Memory B cell (primary cell): ENCODE results near the gene TRANK1.
"Not testable (repeated sequence)": the region's sequence is repeated elsewhere in the genome, so short reads cannot be mapped to it uniquely, and the experiment has no call there.

Source experiments
- ATAC-seq: fragments of 150-1000 bp; cut with Tn5 transposase; 2 replicates; pipeline ENCODE4 v1.10.0; 2021; ENCODE audit warnings: low read depth, mild to moderate bottlenecking, moderate library complexity
- DNase-seq, 2 donors: peaks; one replicate each; pipeline ENCODE4 v3.0.0; 2022; ENCODE audit warnings: low spot score in 2 of 2
- H3K27ac Mint-ChIP-seq: one replicate; pipeline ENCODE4 v1.8.0; 2022; ENCODE audit warnings: mild to moderate bottlenecking, moderate library complexity, mixed read lengths
- H3K27me3 Mint-ChIP-seq: one replicate; pipeline ENCODE4 v1.8.0; 2022; ENCODE audit warnings: mixed read lengths
- H3K36me3 Mint-ChIP-seq: one replicate; pipeline ENCODE4 v1.8.0; 2022; ENCODE audit warnings: mild to moderate bottlenecking, mixed read lengths
- H3K4me1 Mint-ChIP-seq: one replicate; pipeline ENCODE4 v1.8.0; 2022; ENCODE audit warnings: mixed read lengths
- H3K4me3 Mint-ChIP-seq: one replicate; pipeline ENCODE4 v1.8.0; 2022; ENCODE audit warnings: mild to moderate bottlenecking, moderate library complexity, mixed read lengths
- H3K9me3 Mint-ChIP-seq: one replicate; pipeline ENCODE4 v1.8.0; 2022; ENCODE audit warnings: mixed read lengths

The TRANK1 gene

GRCh38 chr3:36969085-36969484 lies 24.2 kb upstream of the TRANK1 start:
- Mint-ChIP-seq H3K27me3 (no peaks in the 10 kb centered on the region), H3K36me3 (peaks cover 2% of the 10 kb centered on the region), H3K9me3 (no peaks in the 10 kb centered on the region), H3K27ac (peak overlapping the region; percentile 94), H3K4me3 (no peak overlapping the region), H3K4me1 (peaks cover 25% of the 10 kb centered on the region)
- DNase-seq = no peak
- no peak for ATAC-seq

- no peaks in the 10 kb centered on the region for H3K27me3 Mint-ChIP-seq
- peaks cover 25% of the 10 kb centered on the region for H3K4me1 Mint-ChIP-seq
- no peaks in the 10 kb centered on the region for H3K9me3 Mint-ChIP-seq
- H3K27ac Mint-ChIP-seq = peak overlapping the region; percentile 53
- no peak overlapping the region for H3K4me3 Mint-ChIP-seq
- no peaks in the 10 kb centered on the region for H3K36me3 Mint-ChIP-seq
- DNase-seq (no peak), ATAC-seq (no peak)
These were observed 20.6 kb upstream of the TRANK1 start for GRCh38 chr3:36965440-36965839.

GRCh38 chr3:36964817-36965216 lies 20.0 kb upstream of the TRANK1 start:
- no peaks in the 10 kb centered on the region for H3K9me3 Mint-ChIP-seq
- DNase-seq = no peak
- H3K27ac Mint-ChIP-seq = peak overlapping the region; percentile 53
- H3K4me1 Mint-ChIP-seq = peaks cover 21% of the 10 kb centered on the region
- ATAC-seq = peak; percentile 77
- H3K27me3 Mint-ChIP-seq = no peaks in the 10 kb centered on the region
- H3K4me3 Mint-ChIP-seq = peak overlapping the region; percentile 0
- no peaks in the 10 kb centered on the region for H3K36me3 Mint-ChIP-seq

- Mint-ChIP-seq H3K4me3 (no peak overlapping the region), H3K27ac (peak overlapping the region; percentile 53), H3K9me3 (no peaks in the 10 kb centered on the region), H3K36me3 (no peaks in the 10 kb centered on the region), H3K4me1 (peaks cover 17% of the 10 kb centered on the region), H3K27me3 (no peaks in the 10 kb centered on the region)
- ATAC-seq = no peak
- no peak for DNase-seq
These were observed 19.5 kb upstream of the TRANK1 start for GRCh38 chr3:36964331-36964730.

GRCh38 chr3:36963008-36963407 lies 18.2 kb upstream of the TRANK1 start:
- not testable (repeated sequence) for H3K27ac Mint-ChIP-seq, ATAC-seq, H3K4me3 Mint-ChIP-seq, H3K36me3 Mint-ChIP-seq, H3K9me3 Mint-ChIP-seq, H3K27me3 Mint-ChIP-seq, DNase-seq
- peaks cover 22% of the 10 kb centered on the region for H3K4me1 Mint-ChIP-seq

GRCh38 chr3:36960502-36960901 lies 15.6 kb upstream of the TRANK1 start:
- Mint-ChIP-seq H3K4me3 (no peak overlapping the region), H3K36me3 (no peaks in the 10 kb centered on the region), H3K4me1 (peaks cover 31% of the 10 kb centered on the region), H3K27ac (no peak overlapping the region), H3K27me3 (no peaks in the 10 kb centered on the region), H3K9me3 (no peaks in the 10 kb centered on the region)
- DNase-seq (no peak), ATAC-seq (no peak)

- DNase-seq (no peak), ATAC-seq (no peak)
- Mint-ChIP-seq H3K36me3 (no peaks in the 10 kb centered on the region), H3K27ac (no peak overlapping the region), H3K4me1 (peaks cover 27% of the 10 kb centered on the region), H3K27me3 (no peaks in the 10 kb centered on the region), H3K9me3 (no peaks in the 10 kb centered on the region), H3K4me3 (no peak overlapping the region)
These were observed 15.0 kb upstream of the TRANK1 start for GRCh38 chr3:36959821-36960220.

GRCh38 chr3:36957862-36958686 lies 13.2 kb upstream of the TRANK1 start:
- Mint-ChIP-seq H3K9me3 (no peaks in the 10 kb centered on the region), H3K27me3 (no peaks in the 10 kb centered on the region), H3K27ac (peak overlapping the region; percentile 85), H3K4me3 (no peak overlapping the region), H3K36me3 (no peaks in the 10 kb centered on the region), H3K4me1 (peaks cover 22% of the 10 kb centered on the region)
- DNase-seq = no peak
- ATAC-seq = no peak

GRCh38 chr3:36957063-36957462 lies 12.2 kb upstream of the TRANK1 start:
- Mint-ChIP-seq H3K36me3 (no peaks in the 10 kb centered on the region), H3K9me3 (no peaks in the 10 kb centered on the region), H3K4me1 (peaks cover 22% of the 10 kb centered on the region), H3K27ac (peak overlapping the region; percentile 31), H3K27me3 (no peaks in the 10 kb centered on the region), H3K4me3 (no peak overlapping the region)
- ATAC-seq (no peak), DNase-seq (no peak)

GRCh38 chr3:36956155-36956554 lies 11.3 kb upstream of the TRANK1 start:
- Mint-ChIP-seq H3K27ac (no peak overlapping the region), H3K27me3 (no peaks in the 10 kb centered on the region), H3K9me3 (no peaks in the 10 kb centered on the region), H3K4me1 (peaks cover 22% of the 10 kb centered on the region), H3K36me3 (no peaks in the 10 kb centered on the region), H3K4me3 (no peak overlapping the region)
- DNase-seq = no peak
- no peak for ATAC-seq

- Mint-ChIP-seq H3K4me1 (peaks cover 22% of the 10 kb centered on the region), H3K4me3 (no peak overlapping the region), H3K9me3 (no peaks in the 10 kb centered on the region), H3K27me3 (no peaks in the 10 kb centered on the region), H3K27ac (no peak overlapping the region), H3K36me3 (no peaks in the 10 kb centered on the region)
- ATAC-seq = no peak
- DNase-seq = no peak
These were observed 9.7 kb upstream of the TRANK1 start for GRCh38 chr3:36954452-36955134.

GRCh38 chr3:36947814-36948213 lies 3.0 kb upstream of the TRANK1 start:
- DNase-seq, H3K27ac Mint-ChIP-seq, H3K9me3 Mint-ChIP-seq, H3K4me3 Mint-ChIP-seq, ATAC-seq, H3K27me3 Mint-ChIP-seq, H3K4me1 Mint-ChIP-seq: not testable (repeated sequence)
- peaks cover 11% of the 10 kb centered on the region for H3K36me3 Mint-ChIP-seq

- Mint-ChIP-seq H3K4me1 (peaks cover 11% of the 10 kb centered on the region), H3K9me3 (peaks cover 6% of the 10 kb centered on the region), H3K27ac (peak overlapping the region; percentile 76), H3K4me3 (peak overlapping the region; percentile 86), H3K36me3 (peaks cover 15% of the 10 kb centered on the region), H3K27me3 (no peaks in the 10 kb centered on the region)
- ATAC-seq = no peak
- DNase-seq = no peak
These were observed 603 bp upstream of the TRANK1 start for GRCh38 chr3:36945333-36945980.

GRCh38 chr3:36944012-36944640 lies 728 bp downstream of the TRANK1 start:
- H3K9me3 Mint-ChIP-seq = peaks cover 6% of the 10 kb centered on the region
- ATAC-seq (peak; percentile 41), DNase-seq (peak; percentile 15 to 38)
- peak overlapping the region; percentile 86 for H3K4me3 Mint-ChIP-seq
- no peak overlapping the region for H3K27ac Mint-ChIP-seq
- peaks cover 12% of the 10 kb centered on the region for H3K36me3 Mint-ChIP-seq
- H3K27me3 Mint-ChIP-seq = no peaks in the 10 kb centered on the region
- peaks cover 15% of the 10 kb centered on the region for H3K4me1 Mint-ChIP-seq
